Measurements from ENCODE around the gene CEP112.

CEP112 gene

GRCh38 chr17:66177048-66177447 lies 14.9 kb downstream of the CEP112 start:
- no peak for DNase-seq (ENCODE audit: low spot score)
- CTCF ChIA-PET, result no interaction called here
- no peak overlapping the region for H3K27ac ChIP-seq
- TF ChIP-seq CTCF (conservative IDR thresholded peaks at IDR 0.05; ENCODE audit: low read depth), result no peak
- POLR2A ChIA-PET (ENCODE audit: low non-redundant PET), result no interaction called here

DNA sequence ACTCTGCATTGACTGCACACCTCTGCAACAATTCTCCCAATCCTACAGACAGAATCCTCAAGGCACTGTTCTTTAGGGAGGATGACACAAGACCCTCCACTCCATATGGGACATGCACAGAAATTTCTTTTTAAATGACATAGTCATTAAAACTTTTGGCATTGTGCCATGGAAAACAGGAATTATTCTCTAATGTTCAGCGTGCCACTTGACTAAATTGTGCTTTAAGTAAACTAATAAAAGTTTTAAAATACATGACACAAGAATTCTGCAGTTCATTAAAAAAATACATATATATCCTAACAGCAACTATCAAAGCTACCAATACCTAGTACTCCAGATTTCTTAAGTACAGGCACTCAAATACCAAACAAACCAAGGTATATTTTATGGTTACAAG lies 16.0 kb downstream of the CEP112 start:
- ChIA-PET POLR2A (ENCODE audit: low non-redundant PET) (no interaction called here), CTCF (interaction anchor here (0.6 to 0.7 kb wide), 3 partner anchors 11 to 1153 kb away, joined by 3 to 5 read pairs (median 3); no protein-coding TSS in a partner anchor)
- DNase-seq (ENCODE audit: low spot score), result no peak
- TF ChIP-seq CTCF (conservative IDR thresholded peaks at IDR 0.05; ENCODE audit: low read depth), result no peak
- H3K27ac ChIP-seq, result no peak overlapping the region

GRCh38 chr17:66172691-66173223 lies 19.2 kb downstream of the CEP112 start:
- POLR2A ChIA-PET (ENCODE audit: low non-redundant PET), result no interaction called here
- H3K27ac ChIP-seq, result no peak overlapping the region
- no peak for DNase-seq (ENCODE audit: low spot score)
- CTCF ChIA-PET, result interaction anchor here (1.0 kb wide), 1 partner anchor 8 kb away, joined by 3 read pairs; no protein-coding TSS in a partner anchor
- TF ChIP-seq CTCF (conservative IDR thresholded peaks at IDR 0.05; ENCODE audit: low read depth), result no peak

DNA sequence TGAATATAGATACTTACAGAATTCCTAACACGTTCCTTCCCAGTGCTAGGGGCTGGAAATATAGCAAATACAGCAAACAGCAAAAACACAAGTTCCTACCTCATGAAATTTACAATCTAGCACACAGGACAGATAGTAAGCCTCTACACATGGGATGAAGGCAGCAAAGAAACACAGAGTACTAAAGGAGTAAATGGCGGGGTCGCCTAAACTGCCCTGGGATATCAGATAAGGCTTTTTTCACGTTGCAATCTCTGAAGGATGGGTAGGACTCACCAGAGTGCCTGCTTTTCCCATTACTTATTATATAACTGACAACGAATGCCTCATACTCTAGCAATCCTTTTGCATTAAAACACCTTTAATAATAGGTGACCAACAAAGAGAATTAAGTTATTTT lies 19.8 kb downstream of the CEP112 start:
- CTCF ChIA-PET, result no interaction called here
- POLR2A ChIA-PET (ENCODE audit: low non-redundant PET), result no interaction called here
- no peak for TF ChIP-seq CTCF (conservative IDR thresholded peaks at IDR 0.05; ENCODE audit: low read depth)
- no peak for DNase-seq (ENCODE audit: low spot score)
- H3K27ac ChIP-seq, result no peak overlapping the region

DNA sequence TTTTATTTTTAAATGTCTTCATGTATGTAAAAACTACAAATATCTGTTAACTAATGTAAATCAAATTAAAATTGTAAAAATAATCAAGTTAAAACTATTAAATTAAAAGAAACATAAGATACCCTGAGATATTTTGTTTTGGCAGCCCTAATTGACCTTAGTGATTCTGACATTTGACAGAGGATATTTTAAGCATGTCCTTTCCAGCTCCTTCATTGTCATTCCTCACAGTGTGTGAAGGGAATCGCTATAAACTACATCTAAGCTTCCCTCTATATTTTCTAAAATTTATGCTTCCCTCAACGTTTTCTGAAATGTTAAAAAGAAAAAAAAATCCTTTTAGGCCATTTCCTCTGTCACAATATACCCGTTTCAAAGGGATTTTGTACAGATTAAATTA lies 20.2 kb downstream of the CEP112 start:
- POLR2A ChIA-PET (ENCODE audit: low non-redundant PET), result no interaction called here
- CTCF ChIA-PET, result no interaction called here
- H3K27ac ChIP-seq, result no peak overlapping the region

DNA sequence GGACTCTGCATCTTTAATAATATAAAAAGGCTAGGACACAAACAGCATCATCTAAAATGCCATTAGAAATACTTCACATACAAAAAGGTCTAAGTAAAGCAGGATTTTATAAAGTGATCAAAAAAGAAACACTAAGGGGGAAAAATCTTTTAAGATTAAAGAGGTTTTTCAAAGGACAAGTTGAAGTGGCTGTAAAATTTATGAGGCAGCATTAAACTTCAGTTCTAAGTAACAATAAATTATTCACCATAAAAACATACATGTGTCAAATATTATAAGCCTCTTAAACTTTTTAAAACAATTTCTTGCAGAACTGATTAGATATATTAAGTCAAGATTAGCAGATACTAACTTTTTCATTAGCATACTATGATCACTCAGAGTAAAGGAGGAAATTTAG lies 20.8 kb downstream of the CEP112 start:
- DNase-seq (ENCODE audit: low spot score), result no peak
- CTCF ChIA-PET, result no interaction called here
- TF ChIP-seq CTCF (conservative IDR thresholded peaks at IDR 0.05; ENCODE audit: low read depth), result no peak
- POLR2A ChIA-PET (ENCODE audit: low non-redundant PET), result no interaction called here
- H3K27ac ChIP-seq, result no peak overlapping the region

More for the DNA sequence above, 20.2 kb downstream of the CEP112 start:
- no peak for DNase-seq (ENCODE audit: low spot score)
- no peak for TF ChIP-seq CTCF (conservative IDR thresholded peaks at IDR 0.05; ENCODE audit: low read depth)
